ENCODE data around the gene SSR2.

DNA sequence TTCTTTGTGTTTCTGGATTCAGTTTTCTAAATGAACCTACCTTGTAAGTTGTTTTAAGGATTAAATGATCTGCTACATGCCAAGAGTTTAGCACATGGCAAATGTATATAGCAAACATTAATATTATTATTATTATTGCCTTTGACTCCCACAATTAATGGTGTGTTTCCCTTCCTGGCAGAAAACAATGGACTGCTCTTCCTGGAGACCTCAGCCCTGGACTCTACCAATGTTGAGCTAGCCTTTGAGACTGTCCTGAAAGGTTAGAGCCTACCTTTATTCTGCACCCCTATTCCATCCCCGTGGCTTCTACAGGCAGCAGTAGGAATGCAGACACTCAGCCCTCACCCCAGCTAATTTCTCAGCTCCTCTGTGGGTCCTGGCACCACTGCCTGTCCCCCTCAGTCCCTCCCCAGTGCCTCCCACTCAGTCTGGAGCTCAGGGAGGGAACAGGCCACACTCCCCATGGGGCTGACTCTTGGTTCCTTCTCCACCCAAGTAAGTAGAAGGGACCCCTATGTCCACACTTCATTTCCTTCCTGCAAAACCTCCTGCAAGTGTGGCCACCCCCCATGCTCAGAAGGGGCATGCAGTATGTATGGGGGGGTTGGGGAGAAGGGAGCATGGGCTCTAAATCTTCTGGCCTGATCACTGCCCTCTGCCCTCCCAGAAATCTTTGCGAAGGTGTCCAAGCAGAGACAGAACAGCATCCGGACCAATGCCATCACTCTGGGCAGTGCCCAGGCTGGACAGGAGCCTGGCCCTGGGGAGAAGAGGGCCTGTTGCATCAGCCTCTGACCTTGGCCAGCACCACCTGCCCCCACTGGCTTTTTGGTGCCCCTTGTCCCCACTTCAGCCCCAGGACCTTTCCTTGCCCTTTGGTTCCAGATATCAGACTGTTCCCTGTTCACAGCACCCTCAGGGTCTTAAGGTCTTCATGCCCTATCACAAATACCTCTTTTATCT, 49.0 kb upstream of the SSR2 start:
- TF ChIP-seq, protein P1, sequence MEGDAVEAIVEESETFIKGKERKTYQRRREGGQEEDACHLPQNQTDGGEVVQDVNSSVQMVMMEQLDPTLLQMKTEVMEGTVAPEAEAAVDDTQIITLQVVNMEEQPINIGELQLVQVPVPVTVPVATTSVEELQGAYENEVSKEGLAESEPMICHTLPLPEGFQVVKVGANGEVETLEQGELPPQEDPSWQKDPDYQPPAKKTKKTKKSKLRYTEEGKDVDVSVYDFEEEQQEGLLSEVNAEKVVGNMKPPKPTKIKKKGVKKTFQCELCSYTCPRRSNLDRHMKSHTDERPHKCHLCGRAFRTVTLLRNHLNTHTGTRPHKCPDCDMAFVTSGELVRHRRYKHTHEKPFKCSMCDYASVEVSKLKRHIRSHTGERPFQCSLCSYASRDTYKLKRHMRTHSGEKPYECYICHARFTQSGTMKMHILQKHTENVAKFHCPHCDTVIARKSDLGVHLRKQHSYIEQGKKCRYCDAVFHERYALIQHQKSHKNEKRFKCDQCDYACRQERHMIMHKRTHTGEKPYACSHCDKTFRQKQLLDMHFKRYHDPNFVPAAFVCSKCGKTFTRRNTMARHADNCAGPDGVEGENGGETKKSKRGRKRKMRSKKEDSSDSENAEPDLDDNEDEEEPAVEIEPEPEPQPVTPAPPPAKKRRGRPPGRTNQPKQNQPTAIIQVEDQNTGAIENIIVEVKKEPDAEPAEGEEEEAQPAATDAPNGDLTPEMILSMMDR (conservative IDR thresholded peaks at IDR 0.05; ENCODE audit: low read length), result no peak
- no peak for TF ChIP-seq EZH2phosphoT487 (IDR thresholded peaks at IDR 0.05; ENCODE audit: borderline replicate concordance)
